Fibroblast of mammary gland (primary cell): ENCODE data around the gene KRT9.
A peak's percentile ranks its signal among the peaks of the same experiment; 100 is the strongest.

Experiments
- DNase-seq: peaks from one replicate; pipeline ENCODE4 v3.0.0-alpha.2; 2010; ENCODE audit warnings: low read depth
- H3K4me3 ChIP-seq: 2 replicates; pipeline ENCODE4 v1.5.1; 2011; ENCODE audit warnings: low read depth, mild to moderate bottlenecking, low read length, moderate library complexity; ENCODE audit not compliant: control insufficient read depth
- TF ChIP-seq, protein P1 (sequence below): conservative IDR thresholded peaks from 2 replicates; pipeline ENCODE4 v1.5.1; 2011; ENCODE audit warnings: low read depth, low read length, inconsistent platforms; ENCODE audit not compliant: control insufficient read depth, insufficient read depth

The KRT9 gene

GRCh38 chr17:41519501-41520224, 52.2 kb downstream of the KRT9 start:
- TF ChIP-seq, protein P1, sequence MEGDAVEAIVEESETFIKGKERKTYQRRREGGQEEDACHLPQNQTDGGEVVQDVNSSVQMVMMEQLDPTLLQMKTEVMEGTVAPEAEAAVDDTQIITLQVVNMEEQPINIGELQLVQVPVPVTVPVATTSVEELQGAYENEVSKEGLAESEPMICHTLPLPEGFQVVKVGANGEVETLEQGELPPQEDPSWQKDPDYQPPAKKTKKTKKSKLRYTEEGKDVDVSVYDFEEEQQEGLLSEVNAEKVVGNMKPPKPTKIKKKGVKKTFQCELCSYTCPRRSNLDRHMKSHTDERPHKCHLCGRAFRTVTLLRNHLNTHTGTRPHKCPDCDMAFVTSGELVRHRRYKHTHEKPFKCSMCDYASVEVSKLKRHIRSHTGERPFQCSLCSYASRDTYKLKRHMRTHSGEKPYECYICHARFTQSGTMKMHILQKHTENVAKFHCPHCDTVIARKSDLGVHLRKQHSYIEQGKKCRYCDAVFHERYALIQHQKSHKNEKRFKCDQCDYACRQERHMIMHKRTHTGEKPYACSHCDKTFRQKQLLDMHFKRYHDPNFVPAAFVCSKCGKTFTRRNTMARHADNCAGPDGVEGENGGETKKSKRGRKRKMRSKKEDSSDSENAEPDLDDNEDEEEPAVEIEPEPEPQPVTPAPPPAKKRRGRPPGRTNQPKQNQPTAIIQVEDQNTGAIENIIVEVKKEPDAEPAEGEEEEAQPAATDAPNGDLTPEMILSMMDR = no peak
- no peak for DNase-seq
- H3K4me3 ChIP-seq = no peak overlapping the region

- peak; percentile 28 for DNase-seq
- TF ChIP-seq, protein P1 = no peak
- no peak within 1 kb of the TSS for H3K4me3 ChIP-seq
Observed at GRCh38 chr17:41518789-41519449, 52.9 kb downstream of the KRT9 start, which contains the start of gene KRT15. Gene KRT15, minus strand, starts transcription at chr17:41518890. Its CDS starts 63 bp downstream, at chr17:41518827.

- no peak for DNase-seq
- no peak overlapping the region for H3K4me3 ChIP-seq
- TF ChIP-seq, protein P1 = no peak
Observed at GRCh38 chr17:41518031-41518430, 53.8 kb downstream of the KRT9 start.

GRCh38 chr17:41516830-41517283, 55.0 kb downstream of the KRT9 start:
- TF ChIP-seq, protein P1 = no peak
- H3K4me3 ChIP-seq = no peak overlapping the region
- DNase-seq = no peak

GRCh38 chr17:41516147-41516829, 55.6 kb downstream of the KRT9 start:
- H3K4me3 ChIP-seq = no peak overlapping the region
- TF ChIP-seq, protein P1 = no peak

More at GRCh38 chr17:41516147-41516829, 55.6 kb downstream of the KRT9 start:
- no peak for DNase-seq
